ENCODE results near the gene RAB3GAP2.

Gene RAB3GAP2

GRCh38 chr1:220198186-220199005, 73.9 kb downstream of the RAB3GAP2 start:
- no peak for TF ChIP-seq CTCF (IDR thresholded peaks at IDR 0.05; ENCODE audit: low read depth, low read length, missing control alignments)
- no peak for DNase-seq (ENCODE audit: low read depth)
- H3K4me3 ChIP-seq (ENCODE audit: low read depth, low read length): no peak overlapping the region

- H3K4me3 ChIP-seq (ENCODE audit: low read depth, low read length): no peak overlapping the region
- no peak for TF ChIP-seq CTCF (IDR thresholded peaks at IDR 0.05; ENCODE audit: low read depth, low read length, missing control alignments)
- DNase-seq (ENCODE audit: low read depth): no peak
These were observed 76.6 kb downstream of the RAB3GAP2 start for GRCh38 chr1:220195701-220196100.

GRCh38 chr1:220189750-220190347, 82.4 kb downstream of the RAB3GAP2 start:
- no peak overlapping the region for H3K4me3 ChIP-seq (ENCODE audit: low read depth, low read length)
- no peak for DNase-seq (ENCODE audit: low read depth)
- peak; percentile 27 for TF ChIP-seq CTCF (IDR thresholded peaks at IDR 0.05; ENCODE audit: low read depth, low read length, missing control alignments)

- no peak overlapping the region for H3K4me3 ChIP-seq (ENCODE audit: low read depth, low read length)
- no peak for DNase-seq (ENCODE audit: low read depth)
- no peak for TF ChIP-seq CTCF (IDR thresholded peaks at IDR 0.05; ENCODE audit: low read depth, low read length, missing control alignments)
These were observed 83.7 kb downstream of the RAB3GAP2 start for GRCh38 chr1:220188538-220188937.

GRCh38 chr1:220186752-220187151, 85.5 kb downstream of the RAB3GAP2 start:
- no peak for TF ChIP-seq CTCF (IDR thresholded peaks at IDR 0.05; ENCODE audit: low read depth, low read length, missing control alignments)
- no peak overlapping the region for H3K4me3 ChIP-seq (ENCODE audit: low read depth, low read length)
- DNase-seq (ENCODE audit: low read depth): no peak

- H3K4me3 ChIP-seq (ENCODE audit: low read depth, low read length): no peak overlapping the region
- TF ChIP-seq CTCF (IDR thresholded peaks at IDR 0.05; ENCODE audit: low read depth, low read length, missing control alignments): no peak
- no peak for DNase-seq (ENCODE audit: low read depth)
These were observed 87.7 kb downstream of the RAB3GAP2 start for GRCh38 chr1:220184506-220184905.
